Measurements from ENCODE around the gene TMEM161B. TPM values are rescaled to one million over a fixed set of nuclear protein-coding genes. Genes with fewer than 3 reads are reported as not detected.

TMEM161B gene
- total RNA-seq, 4 donors from 2014 or later: 10.7 to 31.0 (median 25.3) TPM

DNA sequence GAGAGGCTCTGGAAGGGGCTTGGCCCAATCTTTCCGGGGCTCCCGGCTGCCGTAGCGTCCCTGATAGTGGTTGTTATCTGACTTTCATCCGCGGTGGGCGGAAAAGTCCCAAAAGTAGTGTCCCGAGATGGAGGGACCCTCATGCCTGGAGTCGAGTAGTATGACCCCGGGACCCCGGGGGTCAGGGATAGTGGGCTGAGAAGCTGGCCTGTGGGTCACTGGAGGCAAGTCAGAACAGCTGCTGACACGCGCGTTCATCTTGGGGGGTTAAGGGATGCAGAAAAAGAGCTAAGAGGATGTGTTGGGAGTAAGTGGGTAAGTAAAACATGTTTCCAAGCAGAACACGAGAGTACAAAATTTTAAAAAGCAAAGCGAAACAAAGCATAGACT, 123.4 kb downstream of the TMEM161B start:
- Histone ChIP-seq H3K4me1 (peaks cover 0 to 42% (median 0%) of the 10 kb centered on the region in 4 donors), H3K36me3 (no peaks in the 10 kb centered on the region), H3K27ac (no peak overlapping the region), H3K9me3 (no peaks in the 10 kb centered on the region), H3K4me3 (no peak overlapping the region), H3K27me3 (peaks cover 0 to 20% of the 10 kb centered on the region in 2 donors)
- TF ChIP-seq POLR2A (IDR thresholded peaks at IDR 0.05): no peak
- TF ChIP-seq CTCF (IDR thresholded peaks at IDR 0.05): no peak
- no peak for DNase-seq

Small RNAs within 50 kb of the gene (small RNA-seq; reads per million reads assigned to genes)
- 0 reads per million in 2 donors for gene RNA5SP187

Measured in Peyer's patch (tissue), 4 donors.